NCI-H1694 treated with DMSO at 0.1 percent for 48 hours (cell line): Measurements from ENCODE around the gene NRP2.

ENCODE experiments used
- DNase-seq: peaks from one replicate; lab custom pipeline; 2025; lab: John Stamatoyannopoulos, UW

The NRP2 gene, protein sequence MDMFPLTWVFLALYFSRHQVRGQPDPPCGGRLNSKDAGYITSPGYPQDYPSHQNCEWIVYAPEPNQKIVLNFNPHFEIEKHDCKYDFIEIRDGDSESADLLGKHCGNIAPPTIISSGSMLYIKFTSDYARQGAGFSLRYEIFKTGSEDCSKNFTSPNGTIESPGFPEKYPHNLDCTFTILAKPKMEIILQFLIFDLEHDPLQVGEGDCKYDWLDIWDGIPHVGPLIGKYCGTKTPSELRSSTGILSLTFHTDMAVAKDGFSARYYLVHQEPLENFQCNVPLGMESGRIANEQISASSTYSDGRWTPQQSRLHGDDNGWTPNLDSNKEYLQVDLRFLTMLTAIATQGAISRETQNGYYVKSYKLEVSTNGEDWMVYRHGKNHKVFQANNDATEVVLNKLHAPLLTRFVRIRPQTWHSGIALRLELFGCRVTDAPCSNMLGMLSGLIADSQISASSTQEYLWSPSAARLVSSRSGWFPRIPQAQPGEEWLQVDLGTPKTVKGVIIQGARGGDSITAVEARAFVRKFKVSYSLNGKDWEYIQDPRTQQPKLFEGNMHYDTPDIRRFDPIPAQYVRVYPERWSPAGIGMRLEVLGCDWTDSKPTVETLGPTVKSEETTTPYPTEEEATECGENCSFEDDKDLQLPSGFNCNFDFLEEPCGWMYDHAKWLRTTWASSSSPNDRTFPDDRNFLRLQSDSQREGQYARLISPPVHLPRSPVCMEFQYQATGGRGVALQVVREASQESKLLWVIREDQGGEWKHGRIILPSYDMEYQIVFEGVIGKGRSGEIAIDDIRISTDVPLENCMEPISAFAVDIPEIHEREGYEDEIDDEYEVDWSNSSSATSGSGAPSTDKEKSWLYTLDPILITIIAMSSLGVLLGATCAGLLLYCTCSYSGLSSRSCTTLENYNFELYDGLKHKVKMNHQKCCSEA

DNA sequence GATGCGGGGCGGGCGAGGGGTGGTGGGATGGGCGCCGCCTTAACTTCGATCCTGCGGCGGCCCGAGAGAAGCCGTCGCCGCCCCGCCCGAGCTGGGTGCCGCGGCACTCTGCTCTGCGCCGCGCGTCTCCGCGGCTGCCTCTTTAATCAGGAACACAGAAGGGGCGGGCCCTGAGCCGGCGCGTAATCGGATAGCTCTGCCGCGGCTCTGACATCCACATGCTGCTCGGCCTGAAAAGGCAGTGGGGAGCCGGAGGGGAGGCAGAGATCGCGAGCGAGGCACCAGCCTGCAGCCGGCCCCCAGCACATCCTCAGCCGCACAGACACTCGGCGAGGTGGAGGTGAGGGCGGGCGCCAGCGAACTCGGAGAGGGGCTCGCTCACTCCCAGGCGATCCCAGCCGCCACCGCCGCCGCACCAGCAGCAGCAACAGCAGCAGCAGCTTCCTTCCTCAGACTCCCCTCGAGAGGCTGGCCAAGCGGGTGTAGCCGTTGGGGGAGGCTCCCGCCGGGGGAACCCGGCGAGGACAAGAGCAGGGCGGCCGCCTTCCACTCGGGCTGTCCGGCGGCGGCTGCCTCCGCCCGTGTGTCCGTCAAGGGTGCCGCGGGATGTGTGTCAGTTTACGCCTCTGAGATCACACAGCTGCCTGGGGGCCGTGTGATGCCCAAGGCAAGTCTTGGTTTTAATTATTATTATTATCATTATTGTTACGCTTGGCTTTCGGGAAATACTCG, at the start of gene NRP2:
TSS of gene NRP2 (plus strand) at position 263 of the 732 bp plus-strand sequence. CDS start 790 bp downstream, outside the sequence.
- peak; percentile 77 for DNase-seq

DNA sequence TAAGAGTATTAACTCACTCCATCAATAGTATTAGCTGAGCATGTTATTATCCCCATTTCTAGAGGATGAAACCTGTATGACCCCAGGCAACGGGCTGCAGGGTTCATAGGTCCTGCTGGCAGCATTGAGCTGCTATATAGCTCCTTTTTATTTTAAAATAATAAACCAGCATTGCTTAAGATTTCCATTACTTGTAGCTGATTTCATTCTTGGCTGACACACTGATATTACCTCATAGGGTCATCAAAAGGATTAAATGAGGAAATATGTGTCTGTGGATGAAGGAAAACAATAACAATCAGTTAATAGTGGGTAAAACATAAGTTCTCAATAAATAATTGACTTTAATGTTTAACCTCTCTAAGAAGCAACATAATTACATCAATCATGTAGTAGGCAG, 48.3 kb upstream of the NRP2 start:
- no peak for DNase-seq

DNA sequence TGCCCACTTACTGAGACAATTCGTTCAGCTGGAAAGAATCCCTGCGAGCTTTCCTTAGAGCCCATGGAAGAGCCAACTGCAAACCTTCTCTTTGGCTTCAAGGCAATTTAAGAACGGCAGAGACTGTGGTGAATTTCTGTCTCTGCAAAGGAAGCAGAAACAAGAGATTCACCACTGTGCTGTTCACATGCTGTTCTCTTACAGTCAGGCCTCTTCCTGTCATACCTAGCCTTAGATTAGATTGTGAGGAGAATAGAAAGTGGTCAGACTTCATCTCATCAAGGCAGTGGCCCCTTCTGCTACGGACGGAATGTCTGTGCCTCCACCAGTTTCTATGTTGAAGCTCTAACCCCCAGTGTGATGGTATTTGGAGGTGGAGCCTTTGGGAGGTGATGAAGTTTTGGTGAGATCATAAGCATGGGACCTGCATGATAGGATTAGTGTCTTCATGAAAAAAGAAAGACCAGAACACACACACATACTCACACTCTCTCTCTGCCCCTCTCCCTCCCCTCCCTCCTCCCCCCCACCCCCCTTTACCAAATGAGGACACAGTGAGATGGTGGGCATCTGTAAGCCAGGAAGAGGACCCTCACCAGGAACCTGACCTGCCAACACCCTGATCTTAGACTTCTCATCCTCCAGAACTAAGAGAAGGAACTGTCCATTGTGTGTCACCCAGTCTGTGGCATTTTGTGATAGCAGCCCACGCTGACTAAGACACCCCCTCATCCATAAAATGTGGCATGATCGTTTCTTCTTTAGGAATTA, 45.6 kb upstream of the NRP2 start:
- no peak for DNase-seq

DNA sequence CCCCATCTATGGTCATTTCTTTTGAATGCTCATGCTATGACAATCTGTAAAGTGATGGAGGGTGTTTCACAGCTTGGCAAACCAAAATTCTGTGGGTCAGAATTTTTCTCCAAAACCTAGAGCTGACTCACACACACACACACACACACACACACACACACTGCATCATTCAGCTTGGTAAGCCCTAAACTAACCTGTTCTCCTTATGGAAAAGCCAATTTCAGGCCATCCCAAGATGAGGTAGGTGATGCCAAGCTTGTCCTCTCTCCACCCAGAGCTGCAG, 45.0 kb upstream of the NRP2 start:
- no peak for DNase-seq

DNA sequence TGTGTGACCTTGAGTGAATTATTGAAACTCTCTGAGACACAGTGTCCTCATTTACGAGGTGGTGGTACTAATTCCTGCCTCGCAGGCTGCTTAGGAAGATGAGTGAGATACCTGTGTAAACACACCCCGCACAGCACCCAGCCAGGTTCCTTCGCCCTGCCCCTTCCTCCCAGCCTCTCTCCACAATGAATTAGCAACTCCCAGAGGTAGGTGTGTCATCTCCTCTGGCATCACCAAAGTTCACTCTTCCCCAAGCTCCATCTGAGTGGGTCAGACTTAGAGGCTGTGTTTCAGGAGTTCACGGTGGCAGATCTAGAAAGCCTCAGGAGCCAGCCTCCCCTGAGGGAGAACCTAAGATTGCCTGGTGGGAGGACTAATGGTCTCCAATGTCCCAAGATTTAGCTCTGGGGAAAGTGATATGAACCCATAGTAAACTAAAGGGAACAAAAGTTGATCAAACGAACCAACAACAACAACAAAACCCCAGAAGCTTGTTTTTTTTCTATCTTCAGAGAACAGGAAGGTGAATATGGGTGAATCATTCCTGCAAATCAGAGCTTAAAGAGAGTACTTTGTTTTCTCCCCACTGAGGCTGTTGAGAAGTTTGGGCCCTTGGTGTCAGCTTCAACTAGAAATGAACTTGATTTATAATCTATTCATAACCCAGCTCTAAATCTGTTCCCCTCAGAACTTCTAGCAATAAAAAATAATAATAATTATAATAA, 44.4 kb upstream of the NRP2 start:
- DNase-seq = no peak

DNA sequence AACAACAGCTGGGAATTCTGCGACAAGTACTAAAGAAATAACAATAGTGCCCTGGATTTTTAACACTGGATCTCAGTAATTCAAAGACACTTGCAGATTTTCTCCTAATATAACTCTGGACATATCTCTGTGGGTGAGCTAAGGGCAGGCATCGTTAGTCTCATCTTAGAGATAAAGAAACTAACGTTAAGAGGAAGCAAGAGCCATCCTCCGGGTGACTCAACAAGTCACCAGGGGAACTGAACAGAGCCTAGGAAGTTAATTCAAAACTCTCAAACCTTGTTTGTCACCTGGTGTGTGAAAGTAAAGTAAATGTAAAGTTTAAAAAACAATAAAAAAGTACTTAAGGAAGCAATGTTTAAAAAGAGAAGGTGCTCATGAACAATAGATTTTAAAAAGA, 41.6 kb upstream of the NRP2 start:
- no peak for DNase-seq

DNA sequence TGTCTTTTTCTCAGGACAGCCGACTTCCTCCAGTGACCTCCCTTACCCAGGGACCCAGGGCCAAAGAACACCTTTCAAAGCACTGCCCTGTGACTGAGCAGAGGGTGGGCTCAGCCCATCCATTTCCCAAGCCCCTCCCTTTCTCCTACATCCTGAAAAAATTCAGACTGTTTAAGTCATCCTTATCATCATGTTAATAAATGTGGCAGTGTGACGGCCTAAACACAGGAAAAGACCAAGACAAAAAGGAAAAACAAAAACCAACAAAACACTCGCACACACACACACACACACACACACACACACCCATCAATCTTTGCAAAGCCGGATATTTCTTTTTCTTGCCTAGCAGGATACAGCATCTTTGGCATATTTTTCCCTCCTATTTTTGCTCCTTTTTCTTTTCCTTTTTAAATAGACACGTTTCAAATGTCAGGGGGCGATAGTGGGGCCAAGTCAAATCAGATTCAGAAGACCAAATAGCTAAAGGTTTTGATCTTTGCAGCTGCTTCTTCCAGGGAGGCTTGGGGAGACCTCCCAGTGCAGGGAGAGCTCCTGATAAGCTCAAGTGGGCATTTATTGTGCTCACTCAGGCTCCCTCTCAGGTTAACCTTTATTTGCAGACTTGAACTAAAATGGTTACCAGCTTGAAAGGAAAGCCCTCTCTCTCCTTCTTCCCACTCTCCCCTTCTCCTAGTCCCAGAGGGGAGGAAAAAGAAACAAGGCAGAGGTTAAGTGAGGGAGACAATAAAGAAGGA, 39.5 kb upstream of the NRP2 start:
- no peak for DNase-seq

DNA sequence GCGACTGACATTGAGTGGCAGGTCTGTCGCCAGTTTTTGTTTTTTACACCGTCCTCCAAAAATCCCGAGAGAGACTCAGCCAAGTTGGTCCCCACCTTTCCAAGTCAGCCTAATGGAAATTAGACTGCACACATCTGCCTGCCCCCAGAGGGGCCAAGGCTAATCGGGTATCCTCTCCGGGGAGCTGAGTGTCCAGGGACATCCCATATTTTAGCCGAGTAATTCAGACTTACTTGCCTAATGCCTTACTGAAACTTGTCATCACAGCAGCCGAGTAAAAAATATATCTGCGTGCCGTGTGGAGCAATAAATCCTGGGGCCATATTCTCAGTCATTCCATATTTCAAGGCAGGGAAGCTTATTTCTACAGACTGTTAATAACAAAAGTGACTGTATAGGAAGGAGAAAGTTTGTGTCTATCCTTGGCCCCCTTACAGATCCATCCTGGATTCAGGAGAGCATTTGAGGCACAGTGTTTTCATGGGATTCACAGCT, 38.9 kb upstream of the NRP2 start:
- DNase-seq = no peak

DNA sequence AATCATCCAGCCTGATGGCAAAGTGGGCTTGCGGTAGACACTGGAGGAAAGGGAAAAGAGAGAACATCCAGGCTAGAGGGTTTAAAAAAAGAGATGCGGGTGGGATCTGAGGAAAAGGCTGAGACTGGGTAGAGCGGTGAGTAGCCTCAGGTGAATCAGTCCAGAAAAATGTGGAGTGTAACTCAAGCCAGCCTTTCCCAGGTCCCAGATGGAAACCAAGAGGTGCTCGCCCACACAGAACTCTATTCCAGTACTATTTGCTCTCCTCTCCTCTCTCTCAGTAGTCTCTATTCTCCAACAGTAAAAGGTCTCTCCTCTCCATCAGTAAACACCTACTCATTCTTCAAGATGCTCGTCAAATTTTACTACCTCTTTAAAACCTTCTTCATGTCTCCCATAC, 38.3 kb upstream of the NRP2 start:
- DNase-seq = no peak

DNA sequence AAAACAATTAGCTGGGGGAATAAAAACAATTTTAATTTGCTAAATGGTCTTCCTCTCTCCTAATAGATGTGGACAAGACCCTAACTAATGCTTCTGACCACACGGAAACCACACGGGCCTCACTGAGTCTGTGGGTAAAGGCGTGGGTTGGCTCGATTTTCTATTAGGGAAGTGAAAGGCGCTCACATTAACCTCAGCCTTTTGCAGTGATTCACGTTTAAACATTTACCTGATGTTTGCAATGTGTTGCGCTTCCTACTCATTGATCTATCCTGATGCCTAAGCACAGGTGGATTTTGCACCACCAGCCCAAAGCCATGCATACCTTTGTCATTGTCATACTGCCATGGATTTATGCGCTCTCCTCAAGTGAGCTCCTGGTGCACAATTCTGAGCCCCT, 35.6 kb upstream of the NRP2 start:
- no peak for DNase-seq

DNA sequence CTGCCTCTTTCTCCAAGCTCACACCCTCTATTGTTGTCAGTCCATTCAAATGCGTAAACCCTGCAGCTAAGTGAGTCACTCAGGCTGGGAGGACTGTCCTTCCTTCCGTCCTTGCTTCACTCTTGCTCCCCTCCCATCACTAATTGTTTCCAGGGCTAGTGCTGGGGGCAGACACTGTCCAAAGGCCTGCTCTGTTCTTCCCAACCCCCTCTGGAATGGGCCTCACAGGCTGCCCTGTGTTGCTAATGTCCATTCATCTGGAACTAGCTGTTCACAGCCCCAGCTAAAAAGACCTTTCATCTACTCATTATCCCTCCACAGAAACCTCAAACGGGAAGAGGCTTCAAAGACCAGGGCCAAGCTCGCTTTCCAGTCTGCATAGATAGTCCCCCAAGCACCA, 31.9 kb upstream of the NRP2 start:
- DNase-seq = no peak

DNA sequence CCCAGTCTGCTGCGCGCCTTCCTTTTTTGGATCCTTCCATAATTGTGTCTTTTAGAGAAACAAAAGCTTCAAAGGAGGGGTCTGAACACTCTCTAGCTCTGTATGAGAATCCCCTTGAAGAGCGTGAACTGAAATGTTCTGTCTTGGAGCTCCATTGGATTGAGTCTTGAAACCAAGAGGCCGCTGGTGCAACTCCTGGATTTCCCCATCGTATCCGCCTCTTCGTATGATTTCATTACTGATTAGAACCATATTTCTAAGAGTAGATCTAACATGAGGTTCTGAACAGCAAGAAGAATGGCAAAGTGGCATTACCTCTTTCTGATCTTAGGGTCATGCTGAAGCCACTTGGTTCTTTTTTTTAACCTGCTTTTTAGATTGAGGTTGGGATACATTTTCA, 31.4 kb upstream of the NRP2 start:
- no peak for DNase-seq

DNA sequence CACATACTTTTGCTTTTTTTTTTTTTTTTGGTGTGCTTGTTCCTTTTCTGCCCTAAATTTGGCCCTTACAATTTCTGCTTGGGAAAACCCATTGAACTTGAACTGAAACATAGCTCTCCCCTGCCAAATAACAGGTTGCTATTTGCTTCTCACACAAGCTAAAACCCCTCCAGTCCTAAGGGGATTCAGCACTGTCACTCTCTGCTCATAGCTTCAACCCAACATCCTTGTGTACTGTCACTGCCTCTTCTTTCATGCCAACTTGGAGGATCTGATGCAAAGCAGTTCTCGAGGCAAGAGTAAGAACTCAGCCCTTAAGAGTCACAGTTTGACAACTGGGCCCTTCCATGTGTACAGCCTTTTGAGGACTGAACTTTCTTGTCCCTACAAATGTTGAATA, 30.6 kb upstream of the NRP2 start:
- DNase-seq = no peak

DNA sequence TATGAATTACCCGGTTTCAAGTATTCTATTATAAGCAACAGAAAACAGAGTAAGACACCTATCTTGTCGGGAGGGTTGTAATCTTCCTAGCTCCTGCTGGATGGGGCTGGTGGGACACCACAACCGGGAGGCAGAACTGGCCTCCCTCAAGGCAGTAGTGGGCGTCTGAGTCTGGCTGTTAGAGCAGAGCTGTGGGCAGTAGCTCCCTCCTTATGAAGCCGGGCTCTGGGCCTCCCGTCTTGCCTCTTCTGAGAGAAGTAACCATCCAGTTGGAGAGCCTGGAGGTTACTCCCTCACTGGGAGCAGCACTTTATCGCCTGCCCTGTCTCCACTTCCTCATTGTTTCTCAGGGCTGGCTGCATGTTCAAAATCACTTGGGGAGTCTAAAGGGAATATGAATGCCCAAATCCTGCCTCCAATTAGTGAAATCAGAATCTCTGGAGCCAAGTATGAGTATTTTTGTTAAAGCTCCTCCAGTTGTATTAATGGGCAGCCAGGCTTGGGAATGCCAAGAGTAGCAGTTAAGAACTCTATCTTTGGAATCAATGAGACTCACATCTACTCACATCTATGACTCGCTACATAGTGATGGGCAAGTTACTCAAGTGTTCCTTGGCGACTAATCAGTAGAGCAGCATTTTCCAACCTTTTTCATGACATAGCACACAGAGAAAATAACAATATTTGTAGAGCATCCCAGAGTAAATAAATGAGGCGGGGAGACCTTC, 27.3 kb upstream of the NRP2 start:
- DNase-seq = no peak

DNA sequence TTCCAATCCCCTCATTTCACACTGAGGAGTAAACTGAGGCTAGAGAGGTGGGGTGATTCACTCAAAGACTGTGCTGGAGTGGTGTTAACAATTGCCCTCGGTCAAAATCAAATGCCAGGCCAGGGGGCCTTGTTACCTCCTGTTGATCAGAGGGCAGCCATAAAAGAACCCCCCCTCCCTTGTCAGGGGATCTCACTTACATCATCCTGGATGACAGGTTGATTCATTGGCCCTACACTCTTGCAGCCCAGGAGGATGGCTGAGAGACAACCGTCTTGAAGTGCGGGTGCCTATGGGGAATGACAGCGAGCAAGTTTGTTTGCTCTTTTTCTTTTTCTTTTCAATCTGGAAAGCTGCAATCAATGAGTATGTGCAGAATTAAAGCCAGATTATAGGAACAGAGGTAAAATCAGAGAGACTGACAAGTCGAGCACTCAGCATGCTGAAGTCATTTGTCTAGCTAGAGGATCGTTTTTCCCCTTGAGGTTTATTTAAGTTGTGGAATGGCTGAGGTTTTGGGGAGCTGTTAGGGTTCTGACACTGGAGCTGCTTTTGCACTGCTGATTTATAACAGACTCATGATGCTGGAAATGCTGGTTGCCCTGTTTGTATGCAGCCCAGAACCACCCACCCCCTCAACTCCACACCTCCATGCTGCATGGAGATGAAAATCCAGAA, 26.4 kb upstream of the NRP2 start:
- DNase-seq = no peak

DNA sequence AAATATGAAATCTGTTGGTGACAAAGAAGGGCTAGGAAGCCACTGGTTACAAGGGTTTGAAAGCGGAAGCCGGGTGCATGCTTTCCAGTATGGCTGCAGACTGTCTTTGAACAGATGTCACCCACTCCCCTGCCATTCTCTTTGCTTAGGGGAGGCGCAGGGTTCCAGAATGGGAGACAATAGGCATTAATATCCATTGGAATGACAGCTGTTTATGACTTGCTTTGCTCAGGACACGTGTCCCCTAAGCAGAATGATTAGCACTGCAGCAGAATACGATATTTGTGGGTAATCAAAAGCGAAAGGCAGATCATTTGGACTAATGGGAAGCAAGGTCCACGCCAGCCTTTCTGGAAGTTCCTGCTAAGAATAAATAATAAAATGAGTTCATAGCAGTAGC, 25.8 kb upstream of the NRP2 start:
- DNase-seq = no peak

DNA sequence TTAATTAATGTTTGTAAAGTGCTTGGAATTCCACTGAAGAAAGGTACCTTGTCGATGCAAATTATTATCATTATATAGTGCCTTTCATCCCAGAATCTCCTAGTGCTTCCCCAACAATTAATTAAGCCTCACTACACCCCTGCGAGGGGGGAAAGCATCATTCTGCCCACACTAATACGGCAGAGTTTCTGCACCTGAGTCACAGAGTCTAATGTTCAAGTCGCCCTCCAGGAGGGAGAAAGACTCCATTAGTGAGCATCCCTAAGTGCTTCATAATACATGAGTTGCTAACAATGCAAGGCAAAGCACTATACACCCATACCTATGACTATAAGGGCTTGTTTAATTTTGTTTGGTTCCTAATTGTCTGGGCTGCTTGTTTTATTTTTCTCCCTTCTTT, 25.4 kb upstream of the NRP2 start:
- no peak for DNase-seq

DNA sequence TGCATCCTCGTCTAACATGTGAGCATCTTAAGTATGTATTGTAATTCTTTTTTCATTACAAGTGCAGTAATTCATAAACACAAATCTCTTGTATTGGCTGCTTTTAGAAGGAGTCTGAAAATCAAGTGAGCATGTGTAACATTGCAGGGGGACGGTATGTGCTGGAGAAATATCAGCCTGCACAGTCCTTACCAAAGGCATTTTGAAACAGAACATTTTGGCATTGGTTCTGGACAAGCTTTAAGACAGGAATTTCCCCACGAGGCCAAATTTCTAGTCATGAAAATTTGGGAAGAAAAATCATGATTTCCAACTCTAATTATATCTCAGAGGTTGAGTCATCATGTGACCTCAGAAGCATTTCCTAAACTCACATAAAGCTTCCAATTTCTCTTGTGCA, 24.7 kb upstream of the NRP2 start:
- no peak for DNase-seq

DNA sequence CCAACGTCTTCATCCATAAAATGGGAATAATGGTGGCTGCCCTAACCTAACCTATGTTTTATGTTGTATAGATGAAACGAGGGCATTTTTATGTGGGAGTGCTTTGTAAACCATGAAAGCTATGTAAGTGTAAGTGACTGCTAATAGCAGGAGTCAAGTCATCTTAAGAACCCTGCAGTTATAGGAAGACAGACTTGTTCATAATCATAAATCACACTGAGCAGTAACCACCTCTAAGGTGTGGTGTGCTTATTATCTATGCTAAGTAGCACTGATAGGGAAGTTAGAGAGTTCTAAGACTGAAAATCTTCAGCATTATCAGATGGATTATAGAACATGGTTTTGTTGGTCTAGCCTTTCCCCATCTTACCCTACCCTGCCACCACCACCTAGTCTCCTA, 24.2 kb upstream of the NRP2 start:
- DNase-seq = no peak
